Neural cell (in vitro differentiated cells): ENCODE measurements around the gene ADAMTS17. TPM values are rescaled to one million over a fixed set of nuclear protein-coding genes. Genes with fewer than 3 reads are reported as not detected.

Source experiments
- H2AFZ ChIP-seq: fragments of 200-600, 300-800 bp; sonication (generic), shearing (Covaris generic); 2 replicates; pipeline ENCODE4 v1.6.0; 2014; ENCODE audit warnings: low read depth, mild to moderate bottlenecking, antibody characterized with exemption, low read length, moderate library complexity
- H3F3A ChIP-seq: fragments of 200-600 bp; shearing (Covaris generic); 2 replicates; pipeline ENCODE4 v1.6.1; 2016; ENCODE audit warnings: mild to moderate bottlenecking, moderate library complexity, mixed read lengths, antibody characterized with exemption, low read length; ENCODE audit not compliant: insufficient read depth, poor library complexity, severe bottlenecking
- H3K27ac ChIP-seq: fragments of 200-600, 300-800 bp; sonication (generic), shearing (Covaris generic); 2 replicates; pipeline ENCODE4 v1.5.1; 2014; ENCODE audit warnings: mild to moderate bottlenecking, low read length, moderate library complexity
- H3K27me3 ChIP-seq: fragments of 300-800, 200-600 bp; sonication (generic), shearing (Covaris generic); 2 replicates; pipeline ENCODE4 v1.6.0; 2014; ENCODE audit warnings: mild to moderate bottlenecking, low read depth, low read length, moderate library complexity; ENCODE audit not compliant: insufficient read depth
- H3K36me3 ChIP-seq: fragments of 300-800, 200-600 bp; sonication (generic), shearing (Covaris generic); 2 replicates; pipeline ENCODE4 v1.5.1; 2014; ENCODE audit warnings: mild to moderate bottlenecking, antibody characterized with exemption, low read length, moderate library complexity; ENCODE audit not compliant: insufficient read depth
- H3K4me2 ChIP-seq: fragments of 300-800, 200-600 bp; sonication (generic), shearing (Covaris generic); 2 replicates; pipeline ENCODE4 v1.6.0; 2014; ENCODE audit warnings: mild to moderate bottlenecking, low read length
- H3K4me3 ChIP-seq: fragments of 300-800, 200-600 bp; sonication (generic), shearing (Covaris generic); 2 replicates; pipeline ENCODE4 v1.5.1; 2014; ENCODE audit warnings: mild to moderate bottlenecking, low read length, moderate library complexity
- H3K79me2 ChIP-seq: fragments of 200-600 bp; shearing (Covaris generic); replicated peaks from 2 replicates; pipeline ENCODE4 v1.6.0; 2014; ENCODE audit warnings: mild to moderate bottlenecking, low read length, moderate library complexity; ENCODE audit not compliant: insufficient read depth
- H3K9ac ChIP-seq: fragments of 300-800, 200-600 bp; sonication (generic), shearing (Covaris generic); 2 replicates; pipeline ENCODE4 v1.6.1; 2016; ENCODE audit warnings: mild to moderate bottlenecking, low read length, mixed read lengths
- H3K9me2 ChIP-seq: fragments of 200-600 bp; shearing (Covaris generic); 2 replicates; pipeline ENCODE4 v1.6.1; 2016; ENCODE audit warnings: mild to moderate bottlenecking, low read length, mixed read lengths; ENCODE audit not compliant: insufficient read depth
- H3K9me3 ChIP-seq: fragments of 200-600, 300-800 bp; sonication (generic), shearing (Covaris generic); 2 replicates; pipeline ENCODE4 v1.6.1; 2016; ENCODE audit warnings: mild to moderate bottlenecking, mixed run types, low read length, moderate library complexity, mixed read lengths
- H4K20me1 ChIP-seq: fragments of 200-600 bp; shearing (Covaris generic); 2 replicates; pipeline ENCODE4 v1.6.1; 2016; ENCODE audit warnings: mild to moderate bottlenecking, mixed run types; ENCODE audit not compliant: insufficient read depth
- CTCF ChIP-seq: fragments of 450-650 bp; IDR thresholded peaks from 2 replicates; pipeline ENCODE4 v1.5.1; 2014; ENCODE audit warnings: antibody characterized with exemption, mild to moderate bottlenecking, moderate library complexity; ENCODE audit not compliant: poor library complexity, severe bottlenecking
- EP300 ChIP-seq: fragments of 450-650 bp; conservative IDR thresholded peaks from 2 replicates; pipeline ENCODE4 v1.6.1; 2014; ENCODE audit warnings: antibody characterized with exemption, mild to moderate bottlenecking, moderate library complexity; ENCODE audit not compliant: poor library complexity, severe bottlenecking
- EZH2 ChIP-seq: fragments of 200-600, 300-800 bp; shearing (Covaris generic), sonication (generic); IDR thresholded peaks from 2 replicates; pipeline ENCODE4 v1.6.1; 2014; ENCODE audit warnings: antibody characterized with exemption, low read length, borderline replicate concordance, mild to moderate bottlenecking; ENCODE audit not compliant: insufficient read depth, poor library complexity, severe bottlenecking
- MXI1 ChIP-seq: fragments of 450-650 bp; conservative IDR thresholded peaks from 2 replicates; pipeline ENCODE4 v1.6.1; 2014; ENCODE audit warnings: antibody characterized with exemption, mild to moderate bottlenecking; ENCODE audit not compliant: poor library complexity, severe bottlenecking
- POLR2AphosphoS5 ChIP-seq: IDR thresholded peaks from 2 replicates; pipeline ENCODE4 v1.6.1; 2012
- RAD21 ChIP-seq: fragments of 450-650 bp; conservative IDR thresholded peaks from 2 replicates; pipeline ENCODE4 v1.6.1; 2014; ENCODE audit warnings: antibody characterized with exemption, mild to moderate bottlenecking, moderate library complexity
- REST ChIP-seq: IDR thresholded peaks from 2 replicates; pipeline ENCODE4 v1.6.1; 2012; ENCODE audit warnings: borderline replicate concordance
- TAF1 ChIP-seq: IDR thresholded peaks from 2 replicates; pipeline ENCODE4 v1.6.1; 2012; ENCODE audit warnings: low read depth
- polyA plus RNA-seq: library from polyadenylated mRNA; depleted of rRNA; stranded (reverse); fragments of >200 nt; gene quantifications from 2 replicates; pipeline ENCODE4 v1.2.3, GENCODE V29; 2014

The ADAMTS17 gene
- polyA plus RNA-seq, 1 donor from 2014 or later, result 0.04 TPM

- TF ChIP-seq RAD21 (no peak), TAF1 (no peak), MXI1 (no peak), POLR2AphosphoS5 (no peak)
- H3K27ac ChIP-seq, result no peak overlapping the region
- no peaks in the 10 kb centered on the region for H4K20me1 ChIP-seq
- no peak overlapping the region for H3K9ac ChIP-seq
- no peaks in the 10 kb centered on the region for H3K79me2 ChIP-seq
- no peak overlapping the region for H3K4me2 ChIP-seq
- no peak overlapping the region for H3K4me3 ChIP-seq
- no peak overlapping the region for H2AFZ ChIP-seq
- no peaks in the 10 kb centered on the region for H3K9me3 ChIP-seq
- no peaks in the 10 kb centered on the region for H3K9me2 ChIP-seq
- no peaks in the 10 kb centered on the region for H3F3A ChIP-seq
- no peaks in the 10 kb centered on the region for H3K27me3 ChIP-seq
- no peaks in the 10 kb centered on the region for H3K36me3 ChIP-seq
Observed at GRCh38 chr15:100310513-100311153, 31.1 kb downstream of the ADAMTS17 start.

- H3K27me3 ChIP-seq, result no peaks in the 10 kb centered on the region
- H2AFZ ChIP-seq, result no peak overlapping the region
- H3K9me3 ChIP-seq, result no peaks in the 10 kb centered on the region
- no peak overlapping the region for H3K9ac ChIP-seq
- no peaks in the 10 kb centered on the region for H3F3A ChIP-seq
- H3K36me3 ChIP-seq, result no peaks in the 10 kb centered on the region
- no peak overlapping the region for H3K4me3 ChIP-seq
- no peak overlapping the region for H3K4me2 ChIP-seq
- no peaks in the 10 kb centered on the region for H3K79me2 ChIP-seq
- H3K27ac ChIP-seq, result no peak overlapping the region
- no peaks in the 10 kb centered on the region for H4K20me1 ChIP-seq
- no peaks in the 10 kb centered on the region for H3K9me2 ChIP-seq
- no peak for TF ChIP-seq TAF1
- TF ChIP-seq CTCF, result no peak
- no peak for TF ChIP-seq MXI1
- TF ChIP-seq POLR2AphosphoS5, result no peak
- no peak for TF ChIP-seq EZH2
- no peak for TF ChIP-seq REST
- TF ChIP-seq RAD21, result no peak
- no peak for TF ChIP-seq EP300
Observed at GRCh38 chr15:100310041-100310405, 31.8 kb downstream of the ADAMTS17 start.
